CD4-positive, CD25-positive, alpha-beta regulatory T cell (primary cell): ENCODE data around the gene MAPK4. TPM values are rescaled to one million over a fixed set of nuclear protein-coding genes. Genes with fewer than 3 reads are reported as not detected.

Source experiments
- ATAC-seq, 2 donors: fragments of 150-1000 bp; cut with Tn5 transposase; one replicate each; pipeline ENCODE4 v1.10.0; 2021; ENCODE audit warnings: low read depth in 2 of 2, moderate number of reproducible peaks in 2 of 2, moderate library complexity in 1 of 2
- DNase-seq, 3 donors: peaks; one replicate each; pipeline versions ENCODE4 v3.0.0 to v3.0.0-alpha.2; 2012 to 2022; ENCODE audit warnings: mixed read lengths in 1 of 3
- H3K27ac ChIP-seq: one replicate; pipeline ENCODE4 v1.7.0; 2013; ENCODE audit warnings: mild to moderate bottlenecking, low read length; ENCODE audit not compliant: insufficient read depth, poor library complexity, severe bottlenecking
- H3K27me3 ChIP-seq: one replicate; pipeline ENCODE4 v1.7.0; 2013; ENCODE audit warnings: low read length; ENCODE audit not compliant: control insufficient read depth, insufficient read depth
- H3K36me3 ChIP-seq: one replicate; pipeline ENCODE4 v1.7.0; 2013; ENCODE audit warnings: mild to moderate bottlenecking, low read length, moderate library complexity; ENCODE audit not compliant: control insufficient read depth, insufficient read depth
- H3K4me1 ChIP-seq: 2 replicates; pipeline ENCODE4 v1.7.0; 2013; ENCODE audit warnings: mild to moderate bottlenecking, low read length; ENCODE audit not compliant: insufficient read depth, control insufficient read depth, poor library complexity, severe bottlenecking
- H3K4me3 ChIP-seq: one replicate; pipeline ENCODE4 v1.7.0; 2013; ENCODE audit warnings: low read depth, mild to moderate bottlenecking, low read length, moderate library complexity
- H3K9me3 ChIP-seq, 2 experiments: 1 replicate in 1 of 2; 2 replicates in 1 of 2; pipeline ENCODE4 v1.7.0; 2013; ENCODE audit warnings: low read length in 2 of 2, mild to moderate bottlenecking in 1 of 2, moderate library complexity in 1 of 2; ENCODE audit not compliant: control insufficient read depth in 2 of 2
- H3K27ac Mint-ChIP-seq, 3 donors: one replicate each; pipeline ENCODE4 v1.8.0; 2020 to 2022; ENCODE audit warnings: mild to moderate bottlenecking in 3 of 3, mixed read lengths in 3 of 3, moderate library complexity in 2 of 3
- H3K27me3 Mint-ChIP-seq: one replicate; pipeline ENCODE4 v1.8.0; 2022; ENCODE audit warnings: mild to moderate bottlenecking, mixed read lengths
- H3K36me3 Mint-ChIP-seq: one replicate; pipeline ENCODE4 v1.8.0; 2020; ENCODE audit warnings: mixed read lengths
- H3K4me1 Mint-ChIP-seq, 4 donors: one replicate each; pipeline ENCODE4 v1.8.0; 2020 to 2022; ENCODE audit warnings: mixed read lengths in 4 of 4, mild to moderate bottlenecking in 1 of 4
- H3K4me3 Mint-ChIP-seq, 4 donors: one replicate each; pipeline ENCODE4 v1.8.0; 2020 to 2022; ENCODE audit warnings: mild to moderate bottlenecking in 4 of 4, mixed read lengths in 4 of 4, moderate library complexity in 3 of 4
- H3K9me3 Mint-ChIP-seq, 7 donors: one replicate each; pipeline ENCODE4 v1.8.0; 2020 to 2022; ENCODE audit warnings: mixed read lengths in 7 of 7, mild to moderate bottlenecking in 3 of 7, moderate library complexity in 2 of 7
- polyA plus RNA-seq, 4 donors: library from polyadenylated mRNA; unstranded; fragments of 300-500 nt; fragmentation: Illumina TruSeq; gene quantifications; one replicate each; pipeline ENCODE4 v1.2.3, GENCODE V29; 2021
- total RNA-seq: library from RNA; stranded (reverse); gene quantifications from one replicate; pipeline ENCODE4 v1.2.3, GENCODE V29; 2022

The MAPK4 gene
- total and polyA plus RNA-seq, 5 donors from 2014 or later: not detected

DNA sequence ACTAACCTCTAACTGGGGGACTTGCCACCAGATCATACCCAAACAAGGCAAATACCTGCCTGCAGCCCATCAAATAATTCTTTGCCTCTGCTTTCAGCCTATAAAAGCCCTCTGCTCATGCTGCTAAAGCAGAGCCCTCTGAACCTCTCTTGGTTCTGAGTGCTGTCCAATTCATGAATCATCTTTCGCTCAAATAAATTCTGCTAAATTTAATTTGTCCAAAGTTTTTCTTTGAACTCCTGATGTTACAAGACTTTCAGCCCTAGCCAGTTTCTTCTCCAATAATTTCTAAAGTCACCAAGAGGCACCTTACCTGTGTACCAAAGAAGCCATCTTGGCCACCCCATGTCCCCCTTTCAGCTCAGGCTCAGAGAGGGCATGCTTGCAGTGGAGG is 188.0 kb downstream of the MAPK4 start:
- no peak overlapping the region for H3K27ac Mint-ChIP-seq

DNA sequence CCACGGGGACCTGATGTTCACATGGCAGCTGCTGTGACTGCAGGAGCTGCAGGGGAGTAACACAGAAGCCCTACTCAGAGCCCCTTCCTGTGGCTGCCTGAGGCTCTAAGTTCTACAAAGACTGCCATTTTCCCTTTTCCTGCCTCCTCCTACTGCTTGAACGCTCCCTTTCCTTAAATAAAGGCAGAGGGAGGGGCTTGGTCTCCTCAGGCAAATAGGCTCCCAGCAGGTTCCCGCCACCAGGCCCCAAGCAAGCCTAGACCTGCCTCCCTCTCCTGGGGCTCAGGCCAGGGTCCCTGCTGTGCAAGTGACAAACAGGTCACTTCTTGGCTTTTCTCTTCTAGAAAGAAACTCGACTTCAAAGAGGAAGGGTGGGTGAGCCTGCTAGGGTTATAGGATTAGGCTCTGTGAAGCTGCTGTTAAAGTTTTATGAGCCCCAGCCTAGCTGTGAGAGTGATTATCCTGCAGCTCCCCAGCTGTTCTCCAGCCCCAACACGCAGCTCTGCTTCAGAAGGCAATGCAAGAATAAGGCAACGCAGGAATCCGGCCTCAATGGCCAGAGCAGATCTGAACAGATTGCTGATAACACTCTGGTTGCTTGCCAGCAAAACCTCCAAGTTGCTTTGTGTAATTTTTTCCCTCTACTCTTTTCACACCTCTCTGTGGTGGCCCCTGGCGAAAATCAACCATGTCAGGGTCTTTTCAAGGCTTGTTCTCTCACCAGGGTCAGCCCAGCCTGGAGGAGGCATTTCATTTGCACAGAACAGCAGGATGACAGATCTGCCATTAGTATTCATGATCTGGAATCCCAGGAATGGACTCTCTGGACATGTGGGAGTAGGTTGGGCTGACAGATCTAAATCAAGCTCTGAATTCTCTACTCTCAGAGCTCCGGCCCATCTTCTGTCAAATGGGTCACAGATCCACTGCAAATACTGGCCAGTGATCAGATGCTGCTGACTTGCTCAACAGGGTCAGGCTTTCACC is 188.6 kb downstream of the MAPK4 start:
- Mint-ChIP-seq H3K36me3 (no peaks in the 10 kb centered on the region), H3K4me1 (no peaks in the 10 kb centered on the region), H3K9me3 (peaks cover 0 to 5% (median 0%) of the 10 kb centered on the region in 7 donors), H3K27ac (no peak overlapping the region), H3K4me3 (no peak overlapping the region), H3K27me3 (peaks cover 14% of the 10 kb centered on the region)
- H3K4me3 ChIP-seq: no peak overlapping the region
- no peaks in the 10 kb centered on the region for H3K4me1 ChIP-seq
- no peaks in the 10 kb centered on the region for H3K36me3 ChIP-seq
- ATAC-seq (no peak), DNase-seq (no peak)
- peaks cover 3% of the 10 kb centered on the region for H3K27me3 ChIP-seq
- H3K9me3 ChIP-seq: no peaks in the 10 kb centered on the region
- H3K27ac ChIP-seq: no peak overlapping the region

More for the DNA sequence above, 188.0 kb downstream of the MAPK4 start:
- Mint-ChIP-seq H3K4me3 (no peak overlapping the region), H3K9me3 (peaks cover 0 to 5% (median 0%) of the 10 kb centered on the region in 7 donors), H3K4me1 (no peaks in the 10 kb centered on the region), H3K27me3 (peaks cover 14% of the 10 kb centered on the region), H3K36me3 (no peaks in the 10 kb centered on the region)
- no peak overlapping the region for H3K4me3 ChIP-seq
- peaks cover 3% of the 10 kb centered on the region for H3K27me3 ChIP-seq
- no peaks in the 10 kb centered on the region for H3K36me3 ChIP-seq
- H3K9me3 ChIP-seq: no peaks in the 10 kb centered on the region
- ATAC-seq (no peak), DNase-seq (no peak)
- H3K4me1 ChIP-seq: no peaks in the 10 kb centered on the region
- H3K27ac ChIP-seq: no peak overlapping the region

DNA sequence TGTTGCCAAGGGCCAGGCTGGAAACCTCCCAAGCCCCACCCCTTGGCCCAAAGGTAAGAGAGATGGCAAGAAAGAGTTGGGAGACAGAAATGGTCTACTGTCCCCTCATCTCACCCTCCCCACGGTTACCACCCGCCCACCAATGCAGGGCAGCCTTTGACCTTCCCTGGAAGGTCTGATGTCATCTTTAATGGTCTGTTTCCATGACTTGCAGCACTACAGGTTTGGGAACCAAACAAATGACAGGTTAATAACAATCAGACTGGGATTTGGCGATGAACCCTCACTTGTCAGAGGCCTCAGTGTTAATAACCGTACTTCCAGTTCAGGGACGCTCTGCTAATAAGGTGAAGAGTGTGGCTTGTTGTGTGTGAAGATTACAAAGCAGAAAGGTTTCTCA is 189.5 kb downstream of the MAPK4 start:
- no peak overlapping the region for H3K27ac Mint-ChIP-seq

DNA sequence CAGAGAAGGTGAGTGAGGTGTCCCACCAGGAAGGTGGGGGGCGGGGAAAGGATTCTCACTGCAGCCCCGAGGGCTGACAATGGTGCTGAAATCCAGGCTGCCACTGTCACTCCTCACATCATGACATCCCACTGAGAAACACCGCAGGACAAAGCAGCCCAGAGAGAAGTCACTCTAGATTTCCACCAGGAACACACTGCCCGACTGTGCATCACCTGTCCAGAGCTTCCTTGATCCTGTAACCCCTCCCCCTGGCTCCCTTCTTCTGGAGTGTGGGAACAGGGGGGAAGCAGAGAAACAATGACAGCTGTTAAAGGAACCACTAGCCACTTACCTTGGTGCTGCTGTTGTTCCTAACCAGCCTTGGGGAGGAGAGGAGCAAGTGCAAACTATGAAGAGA is 190.1 kb downstream of the MAPK4 start:
- Histone ChIP-seq H3K27me3 (peaks cover 9% of the 10 kb centered on the region), H3K27ac (no peak overlapping the region), H3K4me3 (no peak overlapping the region), H3K4me1 (no peaks in the 10 kb centered on the region), H3K36me3 (no peaks in the 10 kb centered on the region), H3K9me3 (peaks cover 0 to 1% of the 10 kb centered on the region in 2 experiments)
- Mint-ChIP-seq H3K9me3 (peaks cover 0 to 3% (median 0%) of the 10 kb centered on the region in 7 donors), H3K27me3 (peaks cover 9% of the 10 kb centered on the region), H3K36me3 (no peaks in the 10 kb centered on the region), H3K4me3 (no peak overlapping the region), H3K4me1 (no peaks in the 10 kb centered on the region), H3K27ac (no peak overlapping the region)
- no peak for DNase-seq
- ATAC-seq: no peak

More for the DNA sequence above, 189.5 kb downstream of the MAPK4 start:
- ATAC-seq: no peak
- Histone ChIP-seq H3K36me3 (no peaks in the 10 kb centered on the region), H3K27me3 (peaks cover 3% of the 10 kb centered on the region), H3K27ac (no peak overlapping the region), H3K4me3 (no peak overlapping the region), H3K9me3 (no peaks in the 10 kb centered on the region), H3K4me1 (no peaks in the 10 kb centered on the region)
- DNase-seq: no peak
- H3K4me1 Mint-ChIP-seq: no peaks in the 10 kb centered on the region
- peaks cover 9% of the 10 kb centered on the region for H3K27me3 Mint-ChIP-seq
- H3K4me3 Mint-ChIP-seq: no peak overlapping the region
- peaks cover 0 to 3% (median 0%) of the 10 kb centered on the region in 7 donors for H3K9me3 Mint-ChIP-seq
- no peaks in the 10 kb centered on the region for H3K36me3 Mint-ChIP-seq

- no peak overlapping the region for H3K4me3 Mint-ChIP-seq
- H3K27me3 ChIP-seq: peaks cover 9% of the 10 kb centered on the region
- peaks cover 0 to 3% (median 0%) of the 10 kb centered on the region in 7 donors for H3K9me3 Mint-ChIP-seq
- H3K27me3 Mint-ChIP-seq: peaks cover 9% of the 10 kb centered on the region
- no peaks in the 10 kb centered on the region for H3K36me3 Mint-ChIP-seq
- no peak overlapping the region for H3K27ac Mint-ChIP-seq
- H3K4me3 ChIP-seq: no peak overlapping the region
- no peak for DNase-seq
- no peak overlapping the region for H3K27ac ChIP-seq
- ATAC-seq: no peak
- H3K9me3 ChIP-seq: peaks cover 0 to 1% of the 10 kb centered on the region in 2 experiments
- H3K36me3 ChIP-seq: no peaks in the 10 kb centered on the region
- no peaks in the 10 kb centered on the region for H3K4me1 ChIP-seq
- no peaks in the 10 kb centered on the region for H3K4me1 Mint-ChIP-seq
These were observed 190.7 kb downstream of the MAPK4 start for GRCh38 chr18:50750546-50750945.

DNA sequence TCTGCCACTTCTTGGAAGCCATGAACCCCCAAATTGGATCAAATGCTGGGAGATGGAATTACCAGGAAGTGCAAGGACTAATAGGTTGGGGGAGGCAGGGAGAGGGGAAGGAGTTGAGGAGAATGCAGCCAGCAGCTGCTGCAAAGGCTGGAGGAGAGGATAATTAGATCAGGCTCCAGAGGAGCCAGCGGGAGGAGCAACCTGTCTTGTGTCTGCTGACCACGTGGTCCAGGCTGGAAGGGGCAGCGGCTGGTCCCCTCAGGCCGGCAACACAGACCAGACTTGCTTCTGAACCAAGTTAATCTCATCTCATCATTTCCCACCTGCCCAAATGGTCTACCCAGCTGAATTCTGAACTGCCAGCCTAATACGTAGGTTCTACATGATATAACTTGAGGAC is 191.6 kb downstream of the MAPK4 start:
- peaks cover 5% of the 10 kb centered on the region for H3K27me3 Mint-ChIP-seq
- no peak overlapping the region for H3K4me3 Mint-ChIP-seq
- no peak for DNase-seq
- peaks cover 0 to 3% (median 0%) of the 10 kb centered on the region in 7 donors for H3K9me3 Mint-ChIP-seq
- Histone ChIP-seq H3K27me3 (peaks cover 9% of the 10 kb centered on the region), H3K27ac (no peak overlapping the region), H3K36me3 (no peaks in the 10 kb centered on the region), H3K4me1 (no peaks in the 10 kb centered on the region), H3K4me3 (no peak overlapping the region), H3K9me3 (peaks cover 0 to 1% of the 10 kb centered on the region in 2 experiments)
- no peak for ATAC-seq
- H3K4me1 Mint-ChIP-seq: no peaks in the 10 kb centered on the region
- no peaks in the 10 kb centered on the region for H3K36me3 Mint-ChIP-seq
- H3K27ac Mint-ChIP-seq: no peak overlapping the region

DNA sequence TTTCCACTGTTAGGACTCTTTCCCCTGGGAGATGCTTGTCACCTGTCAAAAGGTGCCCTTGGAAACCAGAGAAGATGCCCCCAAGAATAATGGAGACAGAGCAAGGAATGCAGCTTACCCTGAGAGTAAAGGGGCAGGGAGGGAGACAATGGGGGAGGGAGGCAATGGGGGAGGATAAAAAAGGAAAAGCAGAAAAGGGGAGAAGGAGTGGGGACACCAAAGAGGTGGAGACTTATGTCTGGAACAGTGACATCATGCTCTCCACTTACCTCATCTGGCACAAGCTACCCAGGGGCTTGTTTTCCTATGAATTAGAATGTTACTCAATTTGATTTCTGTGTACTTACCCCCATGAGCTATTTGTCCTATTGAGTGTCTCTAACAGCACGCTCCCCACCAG is 192.1 kb downstream of the MAPK4 start:
- DNase-seq (no peak), ATAC-seq (no peak)
- Histone ChIP-seq H3K4me1 (no peaks in the 10 kb centered on the region), H3K9me3 (peaks cover 0 to 1% of the 10 kb centered on the region in 2 experiments), H3K36me3 (no peaks in the 10 kb centered on the region), H3K27ac (no peak overlapping the region), H3K27me3 (peaks cover 9% of the 10 kb centered on the region), H3K4me3 (no peak overlapping the region)
- peaks cover 0 to 3% (median 0%) of the 10 kb centered on the region in 7 donors for H3K9me3 Mint-ChIP-seq
- H3K4me1 Mint-ChIP-seq: no peaks in the 10 kb centered on the region
- H3K27me3 Mint-ChIP-seq: peaks cover 5% of the 10 kb centered on the region
- no peaks in the 10 kb centered on the region for H3K36me3 Mint-ChIP-seq
- no peak overlapping the region for H3K27ac Mint-ChIP-seq
- H3K4me3 Mint-ChIP-seq: no peak overlapping the region
